Measurements from ENCODE around the gene POU2F1.

The POU2F1 gene

GRCh38 chr1:167465743-167466142 lies 245.1 kb downstream of the POU2F1 start:
- DNase-seq (ENCODE audit: low read depth, low spot score): no peak

- peak; percentile 52 for DNase-seq (ENCODE audit: low read depth, low spot score)
These were observed 246.5 kb downstream of the POU2F1 start for GRCh38 chr1:167467126-167467710.

GRCh38 chr1:167467752-167468151 lies 247.1 kb downstream of the POU2F1 start:
- DNase-seq (ENCODE audit: low read depth, low spot score): no peak

GRCh38 chr1:167469280-167469965 lies 248.7 kb downstream of the POU2F1 start:
- no peak for DNase-seq (ENCODE audit: low read depth, low spot score)

GRCh38 chr1:167471568-167471967 lies 250.9 kb downstream of the POU2F1 start:
- DNase-seq (ENCODE audit: low read depth, low spot score): no peak

GRCh38 chr1:167472752-167473521 lies 252.3 kb downstream of the POU2F1 start:
- no peak for DNase-seq (ENCODE audit: low read depth, low spot score)

GRCh38 chr1:167473761-167474160 lies 253.1 kb downstream of the POU2F1 start:
- no peak for DNase-seq (ENCODE audit: low read depth, low spot score)

- DNase-seq (ENCODE audit: low read depth, low spot score): no peak
These were observed 253.5 kb downstream of the POU2F1 start for GRCh38 chr1:167474191-167474641.

- no peak for DNase-seq (ENCODE audit: low read depth, low spot score)
These were observed 255.4 kb downstream of the POU2F1 start for GRCh38 chr1:167476061-167476460.

All from astrocyte of the hippocampus (primary cell).